ENCODE results near the gene MTHFD1L.
"Not testable (repeated sequence)": the region's sequence is repeated elsewhere in the genome, so short reads cannot be mapped to it uniquely, and the experiment has no call there.

The MTHFD1L gene

GRCh38 chr6:151018911-151019782 is 153.6 kb downstream of the MTHFD1L start:
- DNase-seq: no peak

DNA sequence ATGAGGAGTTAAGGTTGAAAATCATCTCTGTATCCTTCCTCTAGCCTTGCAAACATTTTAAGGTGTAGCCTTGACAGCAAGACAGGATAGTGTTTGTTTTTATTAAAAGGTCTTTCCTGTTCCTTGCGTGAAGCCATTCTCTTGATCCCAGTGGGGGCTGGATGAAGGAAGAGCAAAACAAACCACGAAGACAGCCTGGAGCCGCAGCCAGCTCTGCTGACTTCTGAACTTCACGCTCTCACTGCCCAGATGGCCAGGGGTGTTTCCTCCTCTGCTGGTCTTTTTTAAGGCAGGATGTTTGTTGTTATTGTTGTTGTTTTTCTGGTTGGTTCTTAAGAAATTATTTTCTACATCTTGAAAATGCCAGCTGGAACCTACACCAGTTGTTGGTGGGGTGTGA is 156.4 kb downstream of the MTHFD1L start:
- no peak for DNase-seq

DNA sequence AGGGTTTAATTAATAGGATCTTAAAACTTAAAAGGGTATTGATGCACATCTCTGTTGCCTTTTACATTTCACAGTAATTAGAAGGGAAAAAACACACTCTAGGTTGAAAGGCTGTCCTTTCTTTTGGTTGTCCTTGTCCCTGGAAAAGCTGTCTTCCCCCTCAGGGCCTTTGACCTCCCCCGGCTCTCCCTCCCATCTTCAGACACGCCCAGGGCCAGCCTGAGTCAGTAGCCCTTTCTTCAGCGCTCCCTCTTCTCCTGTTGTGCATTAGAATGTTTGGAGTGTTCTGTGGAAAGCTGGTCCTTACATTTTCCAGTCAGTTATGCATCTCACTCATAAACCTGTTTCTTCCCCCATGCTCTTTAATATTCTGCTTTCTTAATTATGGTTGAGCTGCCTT is 157.0 kb downstream of the MTHFD1L start:
- DNase-seq: no peak

- no peak for DNase-seq
Measured at GRCh38 chr6:151023342-151023741, 157.8 kb downstream of the MTHFD1L start.

- DNase-seq: no peak
Measured at GRCh38 chr6:151024597-151024996, 159.1 kb downstream of the MTHFD1L start.

- DNase-seq: no peak
Measured at GRCh38 chr6:151025076-151025475, 159.6 kb downstream of the MTHFD1L start.

DNA sequence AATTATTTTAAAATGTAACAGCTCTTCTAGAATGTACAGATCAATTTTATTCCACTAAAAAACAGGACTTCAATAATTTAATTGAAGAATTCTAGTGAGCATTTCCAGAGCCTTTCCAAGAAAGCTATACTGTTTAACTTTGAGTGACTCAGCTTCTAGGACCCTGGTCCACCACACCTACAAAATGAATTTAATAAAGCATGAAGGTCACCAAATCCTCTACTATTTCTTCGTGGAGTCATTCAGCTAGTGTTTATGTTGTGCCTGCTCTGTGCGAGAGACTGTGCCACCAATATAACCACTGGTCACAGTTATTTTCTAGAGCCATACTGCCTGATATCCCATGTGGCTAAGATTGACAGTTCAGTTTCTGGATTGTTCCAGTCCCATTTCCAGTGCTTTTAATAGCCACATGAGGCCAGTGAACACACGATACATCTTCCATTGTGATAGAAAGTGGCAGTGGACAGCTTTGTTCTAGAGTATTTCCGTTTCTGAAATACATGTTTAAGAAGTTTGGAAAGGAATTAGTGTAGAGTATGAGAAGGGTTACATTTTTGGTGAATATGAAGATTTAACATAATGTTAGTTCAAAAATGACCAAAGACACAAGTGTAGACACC is 160.7 kb downstream of the MTHFD1L start:
- no peak for DNase-seq

DNA sequence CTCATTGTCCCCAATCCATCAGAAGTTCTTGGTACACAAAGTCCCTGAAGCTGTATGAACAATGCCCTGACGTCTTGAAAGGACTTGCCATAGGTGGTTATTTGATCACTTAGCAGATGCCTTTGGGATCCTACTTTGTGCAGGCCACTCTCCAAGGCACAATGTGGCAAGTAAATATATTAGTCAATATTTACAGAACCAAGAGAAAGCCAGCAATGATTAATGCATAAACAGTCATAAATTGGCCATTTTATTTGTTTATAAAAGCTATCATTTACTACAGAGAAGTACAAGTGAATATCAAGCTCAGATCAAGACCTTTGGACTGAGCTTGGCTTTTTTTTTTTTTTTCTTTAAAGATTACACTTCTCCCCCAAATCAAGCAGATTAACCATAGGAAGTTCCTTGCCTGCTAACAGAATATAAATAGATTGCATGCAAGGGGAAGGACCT is 161.8 kb downstream of the MTHFD1L start:
- no peak for DNase-seq

DNA sequence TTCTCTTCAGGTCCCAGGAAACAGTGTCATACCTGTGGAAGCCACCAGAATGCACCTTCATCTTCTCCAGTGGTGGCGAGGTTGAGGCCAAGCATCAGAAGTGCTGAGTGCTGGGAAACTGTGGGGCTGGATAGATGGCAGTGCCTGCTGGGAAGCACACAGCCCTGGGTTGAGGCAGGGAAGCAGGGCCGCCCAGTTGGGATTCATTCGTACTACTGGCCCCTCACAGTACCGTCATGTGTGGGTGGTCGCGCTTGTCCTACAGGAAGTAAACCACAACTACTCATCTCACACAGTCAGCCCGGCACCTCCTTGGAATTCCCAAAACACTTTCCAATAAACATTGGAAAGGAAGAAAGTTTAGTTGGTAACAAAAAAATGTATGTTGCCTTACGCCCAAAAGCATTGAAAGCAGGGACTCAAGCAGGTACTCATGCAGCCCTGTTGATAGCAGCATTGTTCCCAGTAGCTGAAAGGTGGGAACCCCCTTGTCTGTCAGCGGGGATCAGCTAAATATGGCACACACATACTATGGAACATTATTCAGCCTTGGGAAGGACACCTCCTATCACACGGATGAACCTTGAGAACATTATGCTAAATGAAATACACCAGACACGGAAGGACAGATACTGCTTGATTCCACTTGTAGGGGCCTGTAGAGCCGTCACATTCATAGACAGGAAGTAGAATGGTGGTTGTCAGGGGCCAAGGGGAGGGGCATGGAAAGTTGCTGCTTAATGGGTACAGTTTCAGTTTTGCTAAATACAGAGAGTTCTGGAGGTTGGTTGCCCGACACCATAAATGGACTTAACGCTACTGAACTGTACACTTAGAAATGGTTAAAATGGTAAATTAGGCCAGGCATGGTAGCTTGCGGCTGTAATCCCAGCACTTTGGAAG is 162.7 kb downstream of the MTHFD1L start:
- DNase-seq: no peak

DNA sequence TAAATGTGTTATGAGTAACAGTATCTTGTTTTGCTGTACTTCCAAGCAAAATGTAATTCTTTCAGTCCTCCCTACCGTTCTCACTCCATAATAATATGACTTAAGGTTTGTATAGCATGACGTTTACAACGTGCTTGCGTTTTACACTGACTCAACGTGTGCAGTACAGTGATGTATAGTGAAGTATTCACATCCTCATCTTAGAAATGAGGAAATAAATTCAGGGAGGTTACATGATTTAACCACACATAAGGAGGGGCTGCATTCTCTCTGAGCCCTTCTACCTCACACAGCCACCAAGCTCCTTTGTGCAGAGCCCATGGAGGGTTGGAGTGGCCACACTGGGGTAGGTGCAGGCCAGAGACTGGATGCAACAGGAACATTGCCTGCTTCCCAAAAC is 164.5 kb downstream of the MTHFD1L start:
- DNase-seq: no peak

GRCh38 chr6:151032034-151032433 is 166.5 kb downstream of the MTHFD1L start:
- DNase-seq: no peak

DNA sequence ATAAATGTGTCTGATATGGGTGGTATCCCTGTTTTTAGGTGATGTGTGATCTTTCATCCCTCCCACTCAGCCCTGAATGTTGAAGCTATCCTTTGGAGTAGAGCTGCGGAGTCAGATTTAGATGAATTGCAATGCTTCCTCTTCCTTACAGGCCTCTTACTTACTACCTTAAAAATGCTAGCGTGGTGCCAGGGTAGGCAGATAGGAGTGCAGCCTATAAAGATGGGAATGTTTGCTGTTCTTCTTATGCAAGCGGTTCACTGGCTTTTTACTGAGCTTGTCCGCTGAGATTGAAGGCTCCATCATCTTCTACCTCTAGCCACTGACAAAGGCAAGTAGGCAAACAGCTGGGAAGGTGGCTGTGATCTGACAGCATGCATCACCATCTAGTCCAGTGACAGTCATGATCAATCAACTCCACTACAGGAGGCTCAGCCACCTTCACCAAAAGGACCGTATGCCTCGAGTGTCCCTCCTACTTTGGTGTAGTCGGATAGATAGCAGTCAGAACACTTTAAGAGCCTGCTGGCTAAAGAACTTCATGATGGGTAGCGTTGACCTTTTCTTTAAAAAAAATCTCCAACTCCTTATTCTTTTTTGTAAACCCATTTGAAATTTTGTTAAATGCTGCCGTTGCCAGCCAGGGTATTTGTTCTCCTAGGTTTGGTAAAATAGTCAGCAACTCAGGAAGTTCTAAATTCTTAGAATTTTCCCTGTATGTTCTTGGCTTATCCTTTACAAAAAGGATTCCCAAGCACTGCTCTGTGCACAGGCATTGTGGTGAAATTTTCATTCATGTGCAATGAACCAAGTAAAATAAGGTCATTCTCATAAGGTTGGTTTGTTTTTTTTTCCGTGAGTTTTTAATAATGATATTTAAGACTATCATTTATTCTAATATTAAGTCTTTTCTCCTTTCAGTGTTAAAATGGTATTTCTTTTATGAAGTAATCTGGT is 169.6 kb downstream of the MTHFD1L start:
- no peak for DNase-seq

DNA sequence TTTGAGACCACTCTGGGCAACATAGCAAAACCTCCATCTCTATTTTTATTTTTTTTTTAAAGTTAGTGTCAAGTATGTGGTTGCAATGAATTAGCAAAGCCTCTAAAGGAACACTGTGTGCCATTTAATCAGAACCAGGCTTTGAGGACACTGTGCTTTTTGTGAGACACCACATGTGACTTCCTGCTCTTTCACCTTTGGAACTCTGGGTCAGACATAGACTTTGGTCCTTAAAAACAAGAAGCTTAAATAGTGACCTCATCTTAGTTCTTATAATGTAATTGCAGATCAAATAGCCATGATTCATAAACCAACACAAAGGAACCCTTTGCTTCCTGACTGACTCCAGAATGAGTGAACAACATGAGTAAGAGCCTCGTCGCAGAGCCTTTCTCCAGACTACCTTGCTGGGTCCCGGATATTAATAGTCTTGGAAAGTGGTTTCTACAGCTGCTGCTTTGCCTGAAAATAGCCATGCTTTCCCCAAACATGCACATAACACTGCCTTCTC is 170.8 kb downstream of the MTHFD1L start:
- DNase-seq: not testable (repeated sequence)

GRCh38 chr6:151036869-151037680 is 171.6 kb downstream of the MTHFD1L start:
- DNase-seq: no peak

DNA sequence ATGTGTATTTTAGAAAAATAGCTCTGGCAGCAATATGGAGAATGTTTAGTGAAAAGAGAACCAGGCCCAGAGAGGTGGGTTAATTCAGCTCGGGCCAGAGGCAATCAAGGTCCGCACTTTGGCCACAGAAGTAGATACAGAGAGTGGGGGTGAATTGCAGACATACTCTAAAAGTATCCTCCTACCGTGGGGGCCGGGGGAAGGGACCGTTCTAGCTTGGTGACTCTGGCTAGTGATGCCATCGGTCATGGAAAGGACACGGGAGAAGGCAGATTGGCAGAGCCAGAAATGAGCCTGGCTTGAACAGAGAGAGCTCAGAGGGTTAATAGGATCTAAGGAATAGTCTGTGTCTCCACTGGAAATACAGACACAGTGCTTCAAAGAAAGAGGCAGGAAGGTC is 173.1 kb downstream of the MTHFD1L start:
- DNase-seq: no peak

- not testable (repeated sequence) for DNase-seq
Measured at GRCh38 chr6:151040888-151041521, 175.5 kb downstream of the MTHFD1L start.

DNA sequence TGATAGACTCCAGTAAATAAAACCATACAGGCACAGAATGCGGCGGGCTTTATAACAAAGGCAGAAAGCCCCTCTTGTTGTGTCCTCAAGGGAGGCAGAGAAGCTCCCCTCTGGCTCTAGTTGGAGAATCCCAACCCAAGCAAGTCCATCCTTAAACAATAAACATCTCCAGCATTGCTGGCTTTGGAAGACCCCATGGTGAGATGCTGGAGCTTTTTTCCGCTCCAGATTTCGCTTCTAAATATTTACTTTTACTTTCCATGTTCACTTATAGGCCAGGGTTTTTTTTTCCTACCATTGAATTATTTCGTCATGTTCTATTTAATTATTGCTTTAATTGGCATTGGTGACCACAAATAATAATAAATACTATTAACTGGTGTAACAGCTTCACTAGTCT is 176.2 kb downstream of the MTHFD1L start:
- no peak for DNase-seq

DNA sequence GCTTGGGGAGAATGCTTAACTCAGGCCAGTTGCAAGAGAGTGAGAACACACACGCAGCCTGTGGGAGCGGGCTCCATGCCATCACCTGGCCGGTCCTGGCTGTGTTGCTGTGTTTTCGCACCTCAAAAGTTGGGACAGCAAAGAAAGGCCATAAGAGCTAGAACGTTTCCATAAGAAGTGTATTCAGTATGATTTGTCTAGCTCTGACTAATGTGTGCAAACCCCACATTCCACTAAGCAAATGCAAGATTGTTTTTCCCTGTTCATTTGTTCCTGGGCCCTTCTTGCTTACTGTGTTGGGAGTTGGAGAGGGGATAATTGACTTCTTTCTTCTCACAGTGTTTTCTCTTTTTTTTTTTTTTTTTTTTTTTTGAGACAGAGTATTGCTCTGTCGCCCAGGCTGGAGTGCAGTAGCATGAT is 177.4 kb downstream of the MTHFD1L start:
- not testable (repeated sequence) for DNase-seq

DNA sequence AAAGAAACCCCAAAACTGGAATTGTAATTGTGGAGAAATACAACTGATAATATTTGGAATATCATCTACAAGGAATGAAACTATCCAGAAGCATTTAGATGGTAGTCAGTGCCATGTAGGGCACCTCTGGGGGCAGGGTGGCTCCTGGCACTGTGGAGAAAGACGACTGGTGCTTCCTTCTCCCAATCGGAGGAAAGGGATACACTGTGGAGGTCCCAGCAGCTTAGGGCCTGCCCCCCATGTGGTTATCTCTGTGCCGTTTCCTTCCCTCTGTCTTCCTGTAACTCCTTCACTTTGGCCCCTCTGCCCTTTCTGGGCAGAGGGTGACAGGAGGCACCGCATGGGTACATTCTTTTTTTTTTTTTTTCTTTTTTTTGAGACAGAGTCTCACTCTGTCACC is 178.4 kb downstream of the MTHFD1L start:
- DNase-seq: no peak
